Caki2 (cell line): Measurements from ENCODE around the gene EEFSEC. TPM values are rescaled to one million over a fixed set of nuclear protein-coding genes. Genes with fewer than 3 reads are reported as not detected.

Experiments used
- DNase-seq: peaks from one replicate; pipeline ENCODE4 v3.0.0-alpha.2; 2015; ENCODE audit warnings: low read depth
- in situ Hi-C: cut with HindIII; loops from 2 replicates; pipeline ENCODE4 v1.10.0; 2016; ENCODE audit warnings: low sequenced_read_pairs, low pct_unique_long_range_greater_than_20kb, mixed read lengths
- total RNA-seq: library from RNA; depleted of rRNA; stranded (reverse); fragments of >200 nt; shearing (Covaris generic); gene quantifications from 2 replicates; pipeline ENCODE4 v1.2.3, GENCODE V29; 2014; ENCODE audit warnings: low replicate concordance

The EEFSEC gene
- total RNA-seq, 1 experiment from 2014 or later: 10.3 TPM

GRCh38 chr3:128316481-128316891, 163.2 kb downstream of the EEFSEC start:
- in situ Hi-C loops: no loop called here
- DNase-seq: no peak

GRCh38 chr3:128317101-128317697, 163.9 kb downstream of the EEFSEC start:
- in situ Hi-C loops: no loop called here
- DNase-seq: no peak

GRCh38 chr3:128317698-128318231, 164.5 kb downstream of the EEFSEC start:
- no peak for DNase-seq
- in situ Hi-C loops: no loop called here

GRCh38 chr3:128318275-128318941, 165.1 kb downstream of the EEFSEC start:
- in situ Hi-C loops: no loop called here
- DNase-seq: no peak

- DNase-seq: no peak
- in situ Hi-C loops: no loop called here
Observed at GRCh38 chr3:128319107-128319506, 165.8 kb downstream of the EEFSEC start.

GRCh38 chr3:128319741-128320141, 166.5 kb downstream of the EEFSEC start:
- in situ Hi-C loops: no loop called here
- peak; percentile 12 for DNase-seq

GRCh38 chr3:128320551-128321340, 167.5 kb downstream of the EEFSEC start:
- in situ Hi-C loops: no loop called here
- DNase-seq: no peak

- in situ Hi-C loops: no loop called here
- DNase-seq: no peak
Observed at GRCh38 chr3:128321418-128321817, 168.1 kb downstream of the EEFSEC start.

- no peak for DNase-seq
- in situ Hi-C loops: no loop called here
Observed at GRCh38 chr3:128322030-128323022, 169.0 kb downstream of the EEFSEC start.

- in situ Hi-C loops: no loop called here
- no peak for DNase-seq
Observed at GRCh38 chr3:128323206-128324081, 170.2 kb downstream of the EEFSEC start.

- no peak for DNase-seq
- in situ Hi-C loops: no loop called here
Observed at GRCh38 chr3:128324911-128325592, 171.8 kb downstream of the EEFSEC start.

GRCh38 chr3:128326051-128326823, 173.0 kb downstream of the EEFSEC start:
- no peak for DNase-seq
- in situ Hi-C loops: no loop called here

- in situ Hi-C loops: no loop called here
- DNase-seq: no peak
Observed at GRCh38 chr3:128327606-128328031, 174.3 kb downstream of the EEFSEC start.

GRCh38 chr3:128328546-128329458, 175.5 kb downstream of the EEFSEC start:
- in situ Hi-C loops: no loop called here
- no peak for DNase-seq
